K562 treated with DMSO at 1 percent for 12 hours (cell line): ENCODE data around the gene UBE2G1. TPM values are rescaled to one million over a fixed set of nuclear protein-coding genes. Genes with fewer than 3 reads are reported as not detected.

Experiments
- total RNA-seq: library from RNA; unstranded; fragments of 300-600 nt; gene quantifications from 2 replicates; pipeline ENCODE4 v1.2.3, GENCODE V29; 2022; ENCODE audit not compliant: insufficient read depth

UBE2G1 gene
- 22.8 and 50.6 TPM in 2 replicates for total RNA-seq

GRCh38 chr17:4366327-4367063 is at the start of gene UBE2G1:
TSS of gene UBE2G1 (minus strand) at chr17:4366675. CDS start at chr17:4366316, 359 bp downstream.

GRCh38 chr17:4263282-4264215 is 102.9 kb downstream of the UBE2G1 start, which contains the start of gene ANKFY1:
TSS of gene ANKFY1 (minus strand) at chr17:4263979. CDS start at chr17:4263941, 38 bp downstream.

Other genes with a start within 250 kb of the UBE2G1 start
- 3.1 and 14.8 TPM in 2 replicates for gene ZZEF1, start 223.6 kb downstream of the UBE2G1 start, total RNA-seq
- 7.2 and 11.2 TPM in 2 replicates for gene CYB5D2, start 223.5 kb downstream of the UBE2G1 start, total RNA-seq
- 4.6 and 18.4 TPM in 2 replicates for gene ANKFY1, start 102.7 kb downstream of the UBE2G1 start, total RNA-seq
- not detected in 2 replicates for gene SPNS3, start 67.3 kb upstream of the UBE2G1 start, total RNA-seq
- not detected in 2 replicates for gene SPNS2, start 132.2 kb upstream of the UBE2G1 start, total RNA-seq
- 3.9 and 14.4 TPM in 2 replicates for gene MYBBP1A, start 188.7 kb upstream of the UBE2G1 start, total RNA-seq
- not detected in 2 replicates for gene GGT6, start 193.9 kb upstream of the UBE2G1 start, total RNA-seq
- not detected in 2 replicates for gene SMTNL2, start 217.9 kb upstream of the UBE2G1 start, total RNA-seq